HepG2 (cell line): ENCODE measurements around the gene GSC2. TPM values are rescaled to one million over a fixed set of nuclear protein-coding genes. Genes with fewer than 3 reads are reported as not detected.

Experiments used
- ATAC-seq: fragments of 200-7000 bp; cut with Tn5 transposase; 3 replicates; pipeline ENCODE4 v1.9.1; 2020; ENCODE audit warnings: mild to moderate bottlenecking, moderate library complexity
- BruUV-seq: library from RNA; stranded (reverse); fragments of 400-500 nt; replicated peaks from 2 replicates; lab custom pipeline; 2021; lab: Mats Ljungman, UMichigan
- CTCF ChIA-PET: fragments of 300-600 bp; formaldehyde crosslinking; extraction: SDS; loops from one replicate; lab custom pipeline; 2021; ENCODE audit warnings: low total read pairs, inconsistent platforms, low intra/inter-chr PET ratio; lab: Yijun Ruan, JAX
- POLR2A ChIA-PET: fragments of 350-600 bp; sonication (Branson Sonifier 250); formaldehyde crosslinking; loops from one replicate; lab custom pipeline; 2020; ENCODE audit warnings: antibody characterized with exemption, inconsistent platforms; lab: Yijun Ruan, JAX
- DNase-seq: peaks from one replicate; pipeline ENCODE4 v3.0.0-alpha.2; 2015; ENCODE audit warnings: low spot score
- FAIRE-seq: peaks from 3 replicates; lab custom pipeline; 2011; peaks lifted over from hg19 to GRCh38; lab: Jason Lieb, UNC
- H2AFZ ChIP-seq: one replicate; pipeline ENCODE4 v1.6.1; 2011; ENCODE audit warnings: low read length, inconsistent platforms
- H3K27ac ChIP-seq: fragments of 300-600 bp; 3 replicates; pipeline ENCODE4 v1.8.0; 2011; ENCODE audit warnings: mixed run types, mild to moderate bottlenecking, mixed read lengths, low read length, inconsistent platforms; ENCODE audit not compliant: insufficient read depth; ENCODE audit errors: extremely low read length
- H3K27me3 ChIP-seq, 2 experiments: fragments of 200-600 bp in 1 of 2; 2 replicates in 1 of 2; 3 replicates in 1 of 2; pipeline versions ENCODE4 v1.6.0 to v1.8.0; 2011; ENCODE audit warnings: low read length in 2 of 2, mild to moderate bottlenecking in 2 of 2, moderate library complexity in 2 of 2, inconsistent platforms in 1 of 2; ENCODE audit not compliant: insufficient read depth in 2 of 2, control insufficient read depth in 1 of 2
- H3K36me3 ChIP-seq, 2 experiments: fragments of 200-600 bp in 1 of 2; replicated peaks in 1 of 2; 2 replicates in 1 of 2; 3 replicates in 1 of 2; pipeline versions ENCODE4 v1.5.1 to v1.8.0; 2011; ENCODE audit warnings: low read length in 2 of 2, inconsistent platforms in 1 of 2; ENCODE audit not compliant: insufficient read depth in 2 of 2, control insufficient read depth in 1 of 2
- H3K4me1 ChIP-seq: 2 replicates; pipeline ENCODE4 v1.5.1; 2012; ENCODE audit warnings: low read length, inconsistent platforms; ENCODE audit not compliant: insufficient read depth
- H3K4me2 ChIP-seq: 2 replicates; pipeline ENCODE4 v1.6.0; 2011; ENCODE audit warnings: low read depth, low read length, inconsistent platforms
- H3K4me3 ChIP-seq, 3 experiments: fragments of 200-600 bp in 1 of 3; sonication (generic), shearing (Covaris generic) in 1 of 3; replicated peaks in 1 of 3; 2 replicates each; pipeline ENCODE4 v1.5.1; 2011 to 2016; ENCODE audit warnings: low read length in 3 of 3, inconsistent platforms in 2 of 3, low read depth in 2 of 3, mild to moderate bottlenecking in 2 of 3, control low read depth in 1 of 3, mixed read lengths in 1 of 3; ENCODE audit not compliant: insufficient read depth in 1 of 3
- H3K79me2 ChIP-seq: one replicate; pipeline ENCODE4 v1.6.1; 2011; ENCODE audit warnings: low read length, inconsistent platforms; ENCODE audit not compliant: insufficient read depth
- H3K9ac ChIP-seq: 2 replicates; pipeline ENCODE4 v1.6.0; 2011; ENCODE audit warnings: mild to moderate bottlenecking, low read depth, low read length, inconsistent platforms; ENCODE audit not compliant: insufficient read depth
- H3K9me3 ChIP-seq: 2 replicates; pipeline ENCODE4 v1.5.1; 2012; ENCODE audit warnings: mild to moderate bottlenecking, low read length
- H4K20me1 ChIP-seq: 2 replicates; pipeline ENCODE4 v1.6.0; 2011; ENCODE audit warnings: inconsistent platforms, mild to moderate bottlenecking, low read length, moderate library complexity; ENCODE audit not compliant: insufficient read depth
- KAT7 ChIP-seq: IDR thresholded peaks from 2 replicates; pipeline ENCODE4 v1.6.1; 2018; ENCODE audit warnings: borderline replicate concordance, missing compliant biosample characterization
- SP5 ChIP-seq: IDR thresholded peaks from 2 replicates; pipeline ENCODE4 v1.6.1; 2016; ENCODE audit warnings: low read depth, borderline replicate concordance
- ZNF564 ChIP-seq: sonication (generic); formaldehyde crosslinking; IDR thresholded peaks from 2 replicates; pipeline ENCODE4 v1.8.1; 2023; ENCODE audit warnings: mild to moderate bottlenecking, missing genetic modification reagents
- WGBS: methylation state at CpG from one replicate; pipeline ENCODE4 v1.1.6; 2017; ENCODE audit warnings: low lambda C conversion rate; 5-methylcytosine and 5-hydroxymethylcytosine counted together
- in situ Hi-C: cut with HindIII; loops from 2 replicates; pipeline ENCODE4 v1.10.0; 2017; ENCODE audit warnings: low pct_unique_long_range_greater_than_20kb; ENCODE audit not compliant: extremely low pct_ligation_motif_present
- intact Hi-C: fragments of 100-400 bp; cut with micrococcal nuclease; formaldehyde crosslinking; loops from one replicate; pipeline ENCODE4 v1.10.0; 2022; ENCODE audit not compliant: unreplicated experiment
- polyA plus RNA-seq, 8 experiments: library from polyadenylated mRNA; depleted of rRNA in 3 of 8; stranded (reverse) in 7 of 8; unstranded in 1 of 8; fragments of >200 nt; fragmentation: Illumina TruSeq in 4 of 8; extraction: Trizol in 4 of 8; gene quantifications; 2 replicates each; pipeline versions ENCODE4 v1.2.1 to v1.2.3, GENCODE V29; 2011 to 2016; ENCODE audit warnings: low read depth in 4 of 8, missing spikeins in 1 of 8, mixed read lengths in 1 of 8; ENCODE audit not compliant: insufficient read depth in 1 of 8
- total RNA-seq, 5 experiments: library from RNA; depleted of rRNA; stranded (reverse); fragments of >200 nt; fragmentation: Illumina TruSeq; extraction: Trizol; gene quantifications; 2 replicates each; pipeline ENCODE4 v1.2.3, GENCODE V29; 2016; ENCODE audit warnings: low read depth in 1 of 5
- TF ChIP-seq, protein P1 (sequence below): IDR thresholded peaks from 2 replicates; pipeline ENCODE4 v1.6.1; 2012; ENCODE audit warnings: inconsistent platforms

The GSC2 gene
- total and polyA plus RNA-seq, 2 of the 13 experiments (the other 11 are each of a cell fraction or from before 2014, with no cell fraction given) = not detected

DNA sequence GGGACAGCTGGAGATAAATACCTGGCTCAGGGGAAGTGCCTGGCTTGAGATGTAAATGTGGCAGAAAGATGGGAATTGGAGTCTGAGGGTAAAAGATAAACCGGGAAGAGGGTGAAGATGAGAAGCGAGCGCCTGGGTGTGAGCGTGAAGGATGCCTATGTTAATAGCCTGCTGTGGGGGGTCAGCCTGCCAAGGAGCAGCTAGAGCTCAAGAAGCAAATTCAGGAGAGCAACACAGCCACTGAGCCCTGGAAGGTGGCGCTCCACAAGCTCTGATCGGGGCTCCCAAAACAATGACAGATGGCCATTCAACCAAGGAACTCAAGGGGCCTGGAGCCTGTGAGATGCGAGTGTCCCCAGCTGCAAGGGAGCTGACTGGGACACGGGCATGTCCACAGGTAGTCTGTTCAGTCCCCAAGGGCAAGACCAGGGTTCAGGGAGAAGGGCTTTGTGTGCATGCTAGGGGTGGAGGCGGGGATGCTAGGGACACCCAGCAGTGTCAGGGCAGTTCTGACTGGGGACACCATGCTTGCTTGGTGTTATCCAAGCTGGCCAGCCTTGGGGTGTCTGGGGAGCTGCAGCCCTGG, 2.8 kb downstream of the GSC2 start (continued):
- TF ChIP-seq SP5 (CRISPR knock-in tag) (no peak), ZNF564 (no peak)

DNA sequence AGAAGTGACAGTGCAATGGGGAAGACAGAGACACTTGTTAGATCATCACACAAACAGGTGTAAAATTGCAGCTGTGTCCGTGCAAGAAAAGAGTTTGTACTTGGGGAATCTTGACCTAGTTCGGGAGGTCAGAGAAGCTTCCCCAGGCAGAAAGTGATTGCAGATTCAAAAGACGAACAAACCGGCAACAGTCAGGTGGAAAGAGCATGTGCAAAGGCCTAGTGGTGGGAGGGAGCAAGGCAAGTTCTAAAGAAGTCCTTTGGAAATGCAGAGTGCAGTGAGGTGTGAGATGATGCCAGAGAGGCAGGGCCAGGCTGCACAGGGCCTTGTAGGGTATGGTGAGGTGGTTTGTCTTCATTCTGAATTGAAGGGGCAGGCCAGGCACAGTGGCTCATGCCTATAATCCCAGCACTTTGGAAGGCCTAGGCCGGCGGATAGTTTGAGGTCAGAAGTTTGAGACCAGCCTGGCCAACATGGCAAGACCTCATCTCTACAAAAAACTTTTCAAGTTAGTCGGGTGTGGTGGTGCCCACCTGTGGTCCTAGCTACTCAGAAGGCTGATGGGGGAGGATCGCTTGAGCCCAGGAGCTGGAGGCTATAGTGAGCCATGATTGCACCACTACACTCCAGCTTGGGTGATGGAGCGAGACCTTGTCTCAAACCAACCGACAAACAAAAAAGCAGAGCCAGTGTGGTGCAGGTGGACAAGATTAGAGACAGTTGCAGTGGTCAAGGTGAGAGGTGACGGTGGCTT, 3.7 kb downstream of the GSC2 start:
- Histone ChIP-seq H3K4me2 (peak overlapping the region; percentile 55; the same call in 1 of the 2 replicates), H3K27ac (no peak overlapping the region), H3K9me3 (no peaks in the 10 kb centered on the region), H3K4me3 (peak overlapping the region in 1 of 3 experiments; percentile 36; a peak in 1 of 6 replicates), H4K20me1 (no peaks in the 10 kb centered on the region), H3K36me3 (peaks cover 2 to 7% of the 10 kb centered on the region in 2 experiments; a peak in 3 of 5 replicates)
- ChIA-PET POLR2A (interaction anchor here (0.9 kb wide), 1 partner anchor 32 kb away, joined by 3 read pairs; the partner anchor contains the start of gene SLC25A1), CTCF (no interaction called here)
- 29% methylated on average over 11 of the region's 11 CpGs for WGBS
- intact Hi-C loops = no loop called here
- DNase-seq = peak; percentile 25
- TF ChIP-seq KAT7 (CRISPR knock-in tag) = no peak
- TF ChIP-seq, protein P1, sequence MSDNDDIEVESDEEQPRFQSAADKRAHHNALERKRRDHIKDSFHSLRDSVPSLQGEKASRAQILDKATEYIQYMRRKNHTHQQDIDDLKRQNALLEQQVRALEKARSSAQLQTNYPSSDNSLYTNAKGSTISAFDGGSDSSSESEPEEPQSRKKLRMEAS = peak; percentile 28; the same call in 1 of the 2 replicates
- TF ChIP-seq, all 625 proteins: peak for 1
- FAIRE-seq = no peak
- peak; percentile 54 for ATAC-seq
- H3K79me2 ChIP-seq = peaks cover 13% of the 10 kb centered on the region
- BruUV-seq = no TSS peak
- H3K4me1 ChIP-seq = peaks cover 17% of the 10 kb centered on the region
- H2AFZ ChIP-seq = peak overlapping the region; percentile 17
- H3K27me3 ChIP-seq = peaks cover 7 to 47% of the 10 kb centered on the region in 2 experiments; a peak in 4 of 5 replicates
- no peak overlapping the region for H3K9ac ChIP-seq
- in situ Hi-C loops = no loop called here
